CD8-positive, alpha-beta memory T cell (primary cell): ENCODE data around the gene SASH1. TPM values are rescaled to one million over a fixed set of nuclear protein-coding genes. Genes with fewer than 3 reads are reported as not detected.

Source experiments
- CTCF ChIA-PET: fragments of 350-600 bp; sonication (Branson Sonifier 250); formaldehyde crosslinking; loops from one replicate; lab custom pipeline; 2021; ENCODE audit warnings: antibody characterized with exemption; lab: Charles Lee
- POLR2A ChIA-PET: fragments of 350-600 bp; sonication (Branson Sonifier 250); formaldehyde crosslinking; loops from one replicate; lab custom pipeline; 2021; ENCODE audit warnings: antibody characterized with exemption; lab: Charles Lee
- DNase-seq, 5 donors: peaks; one replicate each; pipeline versions ENCODE4 v3.0.0 to v3.0.0-alpha.2; 2020 to 2022; ENCODE audit warnings: mixed read lengths in 1 of 5
- H3K27ac ChIP-seq: one replicate; pipeline ENCODE4 v1.7.0; 2013; ENCODE audit warnings: low read depth, mild to moderate bottlenecking, low read length, moderate library complexity
- H3K27me3 ChIP-seq: 2 replicates; pipeline ENCODE4 v1.7.0; 2013; ENCODE audit warnings: low read length, mild to moderate bottlenecking; ENCODE audit not compliant: insufficient read depth, poor library complexity, severe bottlenecking
- H3K36me3 ChIP-seq: 2 replicates; pipeline ENCODE4 v1.7.0; 2013; ENCODE audit warnings: mild to moderate bottlenecking, low read length, moderate library complexity; ENCODE audit not compliant: insufficient read depth
- H3K4me1 ChIP-seq: 2 replicates; pipeline ENCODE4 v1.7.0; 2013; ENCODE audit warnings: mild to moderate bottlenecking, low read length, moderate library complexity; ENCODE audit not compliant: insufficient read depth
- H3K4me3 ChIP-seq: 2 replicates; pipeline ENCODE4 v1.7.0; 2013; ENCODE audit warnings: mild to moderate bottlenecking, low read length
- H3K9me3 ChIP-seq: 2 replicates; pipeline ENCODE4 v1.7.0; 2013; ENCODE audit warnings: mild to moderate bottlenecking, low read length
- H3K27ac Mint-ChIP-seq, 8 donors: one replicate each; pipeline ENCODE4 v1.8.0; 2020 to 2021; ENCODE audit warnings: mixed read lengths in 8 of 8, mild to moderate bottlenecking in 6 of 8, inconsistent platforms in 3 of 8, moderate library complexity in 3 of 8
- H3K27me3 Mint-ChIP-seq, 2 donors: one replicate each; pipeline ENCODE4 v1.8.0; 2020 to 2021; ENCODE audit warnings: mixed read lengths in 2 of 2, mild to moderate bottlenecking in 1 of 2, moderate library complexity in 1 of 2
- H3K36me3 Mint-ChIP-seq, 3 donors: one replicate each; pipeline ENCODE4 v1.8.0; 2020 to 2021; ENCODE audit warnings: mixed read lengths in 3 of 3, inconsistent platforms in 1 of 3, mild to moderate bottlenecking in 1 of 3
- H3K4me1 Mint-ChIP-seq, 3 donors: one replicate each; pipeline ENCODE4 v1.8.0; 2020 to 2021; ENCODE audit warnings: mixed read lengths in 3 of 3, inconsistent platforms in 1 of 3, mild to moderate bottlenecking in 1 of 3
- H3K4me3 Mint-ChIP-seq, 7 donors: one replicate each; pipeline ENCODE4 v1.8.0; 2020 to 2021; ENCODE audit warnings: mixed read lengths in 7 of 7, mild to moderate bottlenecking in 6 of 7, moderate library complexity in 4 of 7, inconsistent platforms in 2 of 7
- H3K9me3 Mint-ChIP-seq, 5 donors: one replicate each; pipeline ENCODE4 v1.8.0; 2020 to 2022; ENCODE audit warnings: mixed read lengths in 5 of 5, mild to moderate bottlenecking in 3 of 5, moderate library complexity in 2 of 5, inconsistent platforms in 1 of 5
- polyA plus RNA-seq: library from polyadenylated mRNA; unstranded; fragments of 300-500 nt; fragmentation: Illumina TruSeq; gene quantifications from one replicate; pipeline ENCODE4 v1.2.3, GENCODE V29; 2021
- total RNA-seq, 2 experiments: library from RNA; stranded (reverse); gene quantifications; one replicate each; pipeline ENCODE4 v1.2.3, GENCODE V29; 2021

SASH1 gene
- total and polyA plus RNA-seq, 3 experiments from 2014 or later = 0.72 to 0.95 TPM; not detected in 1

DNA sequence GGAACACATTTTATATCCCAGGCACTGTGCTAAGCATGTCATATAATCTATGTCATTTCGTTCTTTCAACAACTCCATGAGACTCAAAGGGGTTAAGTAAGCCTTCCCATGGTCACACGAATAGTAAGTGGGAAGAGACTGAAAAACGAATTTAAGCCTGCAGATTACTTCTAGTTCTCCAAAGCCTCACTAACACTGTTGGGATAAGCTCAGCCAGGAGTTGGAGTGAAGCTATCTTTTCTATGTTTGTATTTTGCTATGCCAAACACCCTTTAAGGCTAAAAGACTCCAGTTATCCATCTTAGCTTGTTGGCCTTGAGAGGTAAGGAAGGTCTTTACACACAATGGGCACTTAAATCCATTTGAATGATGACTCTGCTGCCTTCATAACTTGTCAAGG, 256.1 kb downstream of the SASH1 start:
- CTCF ChIA-PET = interaction anchor here (1.0 kb wide), 1 partner anchor 21 kb away, joined by 3 read pairs; no protein-coding TSS in a partner anchor
- H3K27ac ChIP-seq = no peak overlapping the region

DNA sequence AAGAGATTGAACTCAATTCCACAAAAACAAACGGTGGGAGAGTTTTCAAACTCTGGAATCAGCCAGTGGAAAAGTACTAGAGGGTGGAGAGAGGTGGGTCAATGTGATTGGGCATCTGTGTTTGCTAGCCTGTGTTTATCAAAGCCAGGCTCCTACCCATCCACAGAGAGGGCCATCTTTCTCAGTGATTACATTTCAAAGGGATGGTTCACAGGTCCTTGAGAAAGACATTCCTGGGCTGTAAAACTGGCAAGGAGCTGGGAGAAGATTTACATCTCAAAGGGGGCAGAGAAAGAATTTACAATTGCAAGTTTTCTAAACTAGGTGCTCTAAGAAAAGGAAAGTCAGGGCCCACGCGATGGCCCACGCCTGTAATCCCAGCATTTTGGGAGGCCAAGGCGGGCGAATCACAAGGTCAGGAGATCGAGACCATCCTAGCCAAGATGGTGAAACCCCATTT, 257.4 kb downstream of the SASH1 start:
- no peak overlapping the region for H3K27ac Mint-ChIP-seq
- H3K27me3 ChIP-seq = no peaks in the 10 kb centered on the region
- H3K27ac ChIP-seq = no peak overlapping the region
- H3K27me3 Mint-ChIP-seq = peaks cover 10 to 41% of the 10 kb centered on the region in 2 donors
- ChIA-PET CTCF (no interaction called here), POLR2A (no interaction called here)
- peaks cover 0 to 4% (median 0%) of the 10 kb centered on the region in 3 donors for H3K36me3 Mint-ChIP-seq
- DNase-seq = no peak
- no peaks in the 10 kb centered on the region for H3K4me1 ChIP-seq
- H3K36me3 ChIP-seq = no peaks in the 10 kb centered on the region
- H3K9me3 Mint-ChIP-seq = peaks cover 0 to 11% (median 8%) of the 10 kb centered on the region in 5 donors
- H3K4me3 Mint-ChIP-seq = no peak overlapping the region
- no peak overlapping the region for H3K4me3 ChIP-seq
- no peaks in the 10 kb centered on the region for H3K9me3 ChIP-seq
- peaks cover 0 to 3% (median 0%) of the 10 kb centered on the region in 3 donors for H3K4me1 Mint-ChIP-seq

More for the DNA sequence above, 256.1 kb downstream of the SASH1 start:
- H3K36me3 Mint-ChIP-seq = peaks cover 0 to 4% (median 0%) of the 10 kb centered on the region in 3 donors
- H3K9me3 Mint-ChIP-seq = peaks cover 0 to 11% (median 8%) of the 10 kb centered on the region in 5 donors
- peaks cover 0 to 3% (median 0%) of the 10 kb centered on the region in 3 donors for H3K4me1 Mint-ChIP-seq
- H3K27ac Mint-ChIP-seq = no peak overlapping the region
- H3K27me3 Mint-ChIP-seq = peaks cover 10 to 41% of the 10 kb centered on the region in 2 donors
- no peak overlapping the region for H3K4me3 Mint-ChIP-seq
- no peak overlapping the region for H3K4me3 ChIP-seq
- no peak for DNase-seq
- H3K27me3 ChIP-seq = no peaks in the 10 kb centered on the region
- H3K4me1 ChIP-seq = no peaks in the 10 kb centered on the region
- no peaks in the 10 kb centered on the region for H3K9me3 ChIP-seq
- POLR2A ChIA-PET = no interaction called here
- H3K36me3 ChIP-seq = no peaks in the 10 kb centered on the region
